CD4-positive, alpha-beta T cell (primary cell): ENCODE data around the gene TBCC. TPM values are rescaled to one million over a fixed set of nuclear protein-coding genes. Genes with fewer than 3 reads are reported as not detected.

Experiments
- ATAC-seq: fragments of 200-7000 bp; cut with Tn5 transposase; one replicate; pipeline ENCODE4 v1.10.0; 2022; ENCODE audit warnings: mild to moderate bottlenecking; ENCODE audit not compliant: poor library complexity
- CTCF ChIA-PET: fragments of 350-600 bp; sonication (Branson Sonifier 250); formaldehyde crosslinking; loops from one replicate; lab custom pipeline; 2021; ENCODE audit warnings: antibody characterized with exemption, inconsistent platforms; lab: Charles Lee
- POLR2A ChIA-PET: fragments of 350-600 bp; sonication (Branson Sonifier 250); formaldehyde crosslinking; loops from one replicate; lab custom pipeline; 2021; ENCODE audit warnings: antibody characterized with exemption, inconsistent platforms; lab: Charles Lee
- DNase-seq, 14 experiments: peaks; one replicate each; pipeline ENCODE4 v3.0.0-alpha.2; 2013 to 2020; ENCODE audit warnings: mixed read lengths in 2 of 14
- H3K27ac ChIP-seq, 2 donors: one replicate each; pipeline versions ENCODE4 v1.5.1 to v1.7.0; 2013; ENCODE audit warnings: low read length in 2 of 2, low read depth in 1 of 2, mild to moderate bottlenecking in 1 of 2
- H3K27me3 ChIP-seq, 2 experiments: 1 replicate in 1 of 2; 2 replicates in 1 of 2; pipeline versions ENCODE4 v1.6.1 to v1.7.0; 2013; ENCODE audit warnings: low read length in 2 of 2, control low read depth in 1 of 2, mild to moderate bottlenecking in 1 of 2, moderate library complexity in 1 of 2; ENCODE audit not compliant: insufficient read depth in 2 of 2, control insufficient read depth in 1 of 2
- H3K36me3 ChIP-seq: one replicate; pipeline ENCODE4 v1.6.1; 2013; ENCODE audit warnings: low read length, control low read depth; ENCODE audit not compliant: insufficient read depth
- H3K4me1 ChIP-seq: one replicate; pipeline ENCODE4 v1.6.1; 2013; ENCODE audit warnings: low read length, control low read depth; ENCODE audit not compliant: insufficient read depth
- H3K4me3 ChIP-seq: one replicate; pipeline ENCODE4 v1.5.1; 2013; ENCODE audit warnings: mild to moderate bottlenecking, low read length, moderate library complexity
- H3K9me3 ChIP-seq, 2 experiments: 1 replicate in 1 of 2; 2 replicates in 1 of 2; pipeline versions ENCODE4 v1.6.1 to v1.7.0; 2013; ENCODE audit warnings: low read length in 2 of 2, mild to moderate bottlenecking in 2 of 2, control low read depth in 1 of 2, moderate library complexity in 1 of 2; ENCODE audit not compliant: control insufficient read depth in 1 of 2, insufficient read depth in 1 of 2
- H3K27ac Mint-ChIP-seq: one replicate; pipeline ENCODE4 v1.8.0; 2020; ENCODE audit warnings: mixed read lengths
- H3K27me3 Mint-ChIP-seq: one replicate; pipeline ENCODE4 v1.8.0; 2021; ENCODE audit warnings: mixed read lengths
- H3K36me3 Mint-ChIP-seq: one replicate; pipeline ENCODE4 v1.8.0; 2021; ENCODE audit warnings: low read depth, mixed read lengths
- H3K4me1 Mint-ChIP-seq: one replicate; pipeline ENCODE4 v1.8.0; 2021; ENCODE audit warnings: low read depth, mixed read lengths
- H3K4me3 Mint-ChIP-seq: one replicate; pipeline ENCODE4 v1.8.0; 2020; ENCODE audit warnings: mild to moderate bottlenecking, mixed read lengths
- H3K9me3 Mint-ChIP-seq: one replicate; pipeline ENCODE4 v1.8.0; 2020; ENCODE audit warnings: mixed read lengths
- intact Hi-C, 2 experiments: fragments of 100-400 bp; cut with DNase I in 1 of 2; cut with micrococcal nuclease in 1 of 2; formaldehyde crosslinking; loops; one replicate each; pipeline versions ENCODE4 v1.15.1 to v1.9.0; 2023 to 2025; cut with DNase I, micrococcal nuclease
- total RNA-seq, 174 experiments: library from RNA in 2 of 174; stranded (reverse) in 2 of 174; gene quantifications; one replicate each; pipeline ENCODE4 v1.2.3 and lab custom pipeline; 2021 to 2026
- TF ChIP-seq, protein P1 (sequence below): fragments of 200-600 bp; IDR thresholded peaks from one replicate; pipeline ENCODE4 v1.8.0; 2022; ENCODE audit warnings: antibody characterized with exemption, mild to moderate bottlenecking

Gene TBCC
- total RNA-seq, 2 experiments from 2014 or later: 67.3 to 68.3 TPM

DNA sequence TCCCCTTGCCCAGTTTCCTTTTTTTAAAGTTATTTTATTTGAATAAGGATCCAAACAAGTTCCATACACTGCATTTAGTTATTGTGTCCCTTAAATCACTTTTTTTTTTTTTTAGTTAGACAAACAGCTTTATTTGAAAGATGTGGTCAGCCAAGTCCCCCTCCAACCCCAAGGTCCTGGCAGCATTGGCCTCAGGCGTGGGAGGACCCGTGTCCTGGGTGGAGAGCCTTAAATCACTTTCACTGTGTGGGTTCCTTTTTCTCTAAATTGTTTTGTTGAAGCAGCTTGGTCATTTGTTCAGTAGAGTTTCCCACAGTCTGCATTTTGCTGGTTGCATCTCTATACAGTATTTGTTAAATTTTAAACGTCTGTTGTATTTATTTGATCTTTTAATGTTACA lies 5.2 kb upstream of the TBCC start:
- CTCF ChIA-PET: no interaction called here
- no peaks in the 10 kb centered on the region for H3K27me3 Mint-ChIP-seq
- H3K36me3 Mint-ChIP-seq: peaks cover 31% of the 10 kb centered on the region

DNA sequence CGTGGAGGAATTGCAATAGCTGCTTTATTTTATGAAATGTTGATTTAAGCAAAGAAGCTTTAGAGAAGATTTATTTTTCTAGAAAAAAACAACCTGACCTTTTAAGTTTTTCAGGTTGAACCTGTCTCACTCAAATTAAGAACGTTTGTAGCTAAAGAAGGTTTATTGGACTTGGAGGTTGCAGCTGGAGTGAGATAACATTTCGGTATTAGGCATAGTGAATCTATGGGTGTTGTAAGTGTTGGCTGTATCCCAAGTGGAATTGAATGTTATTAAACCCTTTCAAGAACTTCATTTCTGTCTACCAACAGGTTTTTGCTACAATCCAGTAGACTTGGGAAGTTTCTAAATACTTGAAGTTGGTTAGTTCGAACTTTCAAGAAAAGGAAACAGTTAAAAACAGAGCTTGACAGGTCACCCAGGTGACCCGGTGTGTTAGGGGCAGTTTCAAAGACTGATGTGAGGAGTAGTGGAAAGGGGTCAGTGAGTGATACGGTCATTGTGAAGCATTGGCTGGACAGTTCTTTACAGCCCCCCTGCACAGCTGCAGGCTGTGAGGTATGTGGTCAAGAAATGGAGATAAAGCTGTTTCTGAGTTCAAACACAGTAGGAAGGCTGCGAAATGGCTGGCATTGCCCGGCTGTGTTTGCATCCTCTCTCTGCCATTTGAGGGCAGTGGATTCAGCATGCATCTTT lies 2.4 kb upstream of the TBCC start:
- Histone ChIP-seq H3K36me3 (peaks cover 3% of the 10 kb centered on the region), H3K27me3 (no peaks in the 10 kb centered on the region), H3K27ac (peak overlapping the region in 1 of 2 donors; percentile 94), H3K4me3 (peak overlapping the region; percentile 96), H3K4me1 (peaks cover 49% of the 10 kb centered on the region), H3K9me3 (peaks cover 0 to 23% of the 10 kb centered on the region in 2 experiments)
- no peak for ATAC-seq
- TF ChIP-seq, protein P1, sequence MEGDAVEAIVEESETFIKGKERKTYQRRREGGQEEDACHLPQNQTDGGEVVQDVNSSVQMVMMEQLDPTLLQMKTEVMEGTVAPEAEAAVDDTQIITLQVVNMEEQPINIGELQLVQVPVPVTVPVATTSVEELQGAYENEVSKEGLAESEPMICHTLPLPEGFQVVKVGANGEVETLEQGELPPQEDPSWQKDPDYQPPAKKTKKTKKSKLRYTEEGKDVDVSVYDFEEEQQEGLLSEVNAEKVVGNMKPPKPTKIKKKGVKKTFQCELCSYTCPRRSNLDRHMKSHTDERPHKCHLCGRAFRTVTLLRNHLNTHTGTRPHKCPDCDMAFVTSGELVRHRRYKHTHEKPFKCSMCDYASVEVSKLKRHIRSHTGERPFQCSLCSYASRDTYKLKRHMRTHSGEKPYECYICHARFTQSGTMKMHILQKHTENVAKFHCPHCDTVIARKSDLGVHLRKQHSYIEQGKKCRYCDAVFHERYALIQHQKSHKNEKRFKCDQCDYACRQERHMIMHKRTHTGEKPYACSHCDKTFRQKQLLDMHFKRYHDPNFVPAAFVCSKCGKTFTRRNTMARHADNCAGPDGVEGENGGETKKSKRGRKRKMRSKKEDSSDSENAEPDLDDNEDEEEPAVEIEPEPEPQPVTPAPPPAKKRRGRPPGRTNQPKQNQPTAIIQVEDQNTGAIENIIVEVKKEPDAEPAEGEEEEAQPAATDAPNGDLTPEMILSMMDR: no peak
- Mint-ChIP-seq H3K36me3 (peaks cover 36% of the 10 kb centered on the region), H3K27me3 (no peaks in the 10 kb centered on the region), H3K4me1 (peaks cover 47% of the 10 kb centered on the region), H3K27ac (peak overlapping the region; percentile 96), H3K4me3 (peak overlapping the region; percentile 74), H3K9me3 (peaks cover 2% of the 10 kb centered on the region)
- DNase-seq: no peak
- intact Hi-C loops: loop anchor here in 1 of 2 experiments (10.0 kb wide), 1 partner anchor 76 kb away; no protein-coding TSS in a partner anchor
- ChIA-PET CTCF (interaction anchor here (0.9 to 4.4 kb wide), 4 partner anchors 10 to 22 kb away, joined by 3 to 23 read pairs (median 14); no protein-coding TSS in a partner anchor), POLR2A (interaction anchor here (0.6 to 13.7 kb wide), 9 partner anchors 13 to 680 kb away, joined by 3 to 1427 read pairs (median 32); partner anchors contain the start of genes BICRAL, KLC4, MRPL2 and RPL7L1)

More for the DNA sequence above, 5.2 kb upstream of the TBCC start:
- H3K27ac ChIP-seq: no peak overlapping the region
- H3K27me3 ChIP-seq: no peaks in the 10 kb centered on the region
- ATAC-seq (no peak), DNase-seq (no peak)
- H3K36me3 ChIP-seq: peaks cover 3% of the 10 kb centered on the region
- no peak overlapping the region for H3K4me3 ChIP-seq
- Mint-ChIP-seq H3K27ac (no peak overlapping the region), H3K4me3 (no peak overlapping the region), H3K4me1 (peaks cover 49% of the 10 kb centered on the region), H3K9me3 (no peaks in the 10 kb centered on the region)
- no peaks in the 10 kb centered on the region for H3K9me3 ChIP-seq
- POLR2A ChIA-PET: interaction anchor here (13.7 kb wide), 1 partner anchor 26 kb away, joined by 1427 read pairs; the partner anchor contains the start of gene BICRAL
- H3K4me1 ChIP-seq: peaks cover 26% of the 10 kb centered on the region
- intact Hi-C loops: no loop called here
- TF ChIP-seq, protein P1: no peak

DNA sequence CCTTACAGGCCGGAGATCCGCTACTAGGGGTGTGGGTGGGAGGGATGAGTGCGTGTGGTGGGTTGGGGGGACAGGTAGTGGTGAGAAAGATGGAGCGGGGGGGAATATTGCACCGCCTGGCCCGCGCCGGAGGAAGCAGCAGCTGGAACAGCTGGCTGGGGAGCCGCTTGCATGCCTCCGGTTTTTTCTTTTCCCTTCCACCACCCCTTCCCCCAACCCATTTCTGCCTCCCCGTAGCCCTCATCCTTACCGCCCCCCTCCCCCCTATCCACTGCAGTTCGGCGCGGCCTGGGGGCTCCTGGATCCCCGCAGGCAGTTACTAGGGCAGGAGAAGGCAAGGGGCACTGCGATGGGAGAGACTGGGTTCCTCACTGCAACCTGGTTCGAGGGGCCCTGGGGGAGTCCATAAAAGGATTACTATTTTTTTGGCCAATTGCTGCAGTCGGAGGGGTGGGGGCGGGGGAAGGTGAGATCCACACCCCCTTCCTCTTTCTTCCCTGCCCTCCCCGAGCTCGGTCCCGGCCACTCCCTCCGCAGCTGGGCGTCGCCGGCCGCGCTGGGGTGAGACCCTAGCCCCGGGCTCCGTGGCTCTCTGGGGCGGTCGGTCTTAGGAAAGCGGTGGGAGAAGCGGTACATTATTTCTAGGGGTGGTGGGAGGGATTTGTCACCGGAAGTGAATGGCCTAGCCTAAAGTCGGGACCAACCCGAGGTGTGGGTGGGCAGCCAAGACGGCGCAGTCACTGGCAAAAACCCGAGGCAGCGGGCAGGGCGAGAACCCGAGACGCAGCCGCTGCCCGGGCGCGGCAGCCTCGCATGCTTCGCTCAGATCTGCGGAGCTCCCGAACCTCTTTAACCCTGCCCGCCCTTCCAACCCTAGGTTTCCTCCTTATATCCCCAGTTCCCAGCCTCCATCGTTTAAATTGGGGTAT lies 824 bp upstream of the TBCC start:
- DNase-seq: peak; percentile 69 to 92 (median 80)
- Mint-ChIP-seq H3K36me3 (peaks cover 40% of the 10 kb centered on the region), H3K4me1 (peaks cover 39% of the 10 kb centered on the region), H3K9me3 (peaks cover 8% of the 10 kb centered on the region), H3K27me3 (no peaks in the 10 kb centered on the region), H3K4me3 (peak overlapping the region; percentile 100), H3K27ac (peak overlapping the region; percentile 96)
- peak overlapping the region; percentile 96 for H3K4me3 ChIP-seq
- intact Hi-C loops: loop anchor here (1.0 to 10.0 kb wide), 6 partner anchors 20 to 133 kb away; partner anchors contain the start of genes RPL7L1 (in 2 of the 2) and BICRAL (in 1 of the 2)
- TF ChIP-seq, protein P1: no peak
- POLR2A ChIA-PET: interaction anchor here (0.5 to 13.7 kb wide), 43 partner anchors 9 to 1675 kb away, joined by 3 to 1427 read pairs (median 8); partner anchors contain the start of genes BICRAL, CNPY3, CUL7 and DNPH1
- no peaks in the 10 kb centered on the region for H3K27me3 ChIP-seq
- CTCF ChIA-PET: interaction anchor here (0.7 to 4.4 kb wide), 8 partner anchors 8 to 133 kb away, joined by 3 to 23 read pairs (median 6); partner anchors contain the start of gene RPL7L1
- H3K36me3 ChIP-seq: peaks cover 3% of the 10 kb centered on the region
- peak overlapping the region; percentile 83 to 94 for H3K27ac ChIP-seq
- H3K9me3 ChIP-seq: peaks cover 5 to 34% of the 10 kb centered on the region in 2 experiments
- peaks cover 43% of the 10 kb centered on the region for H3K4me1 ChIP-seq
- ATAC-seq: peak; percentile 22
